ENCODE measurements around the gene ZNF331.

GRCh38 chr19:53598361-53598760 is 60.4 kb downstream of the ZNF331 start:
- TF ChIP-seq EZH2phosphoT487 (IDR thresholded peaks at IDR 0.05; ENCODE audit: borderline replicate concordance) (no peak), CTCF (conservative IDR thresholded peaks at IDR 0.05; ENCODE audit: low read length) (no peak)

Data from Loucy (cell line).